OCI-LY7 (cell line): Measurements from ENCODE around the gene MAP3K3.

Source experiments
- CTCF ChIP-seq: fragments of 200-600 bp; sonication (generic); conservative IDR thresholded peaks from 2 replicates; pipeline ENCODE4 v1.5.1; 2014; ENCODE audit warnings: mild to moderate bottlenecking, antibody characterized with exemption, low read length, moderate library complexity, mixed read lengths
- EZH2phosphoT487 ChIP-seq: fragments of 200-600 bp; sonication (generic); IDR thresholded peaks from 2 replicates; pipeline ENCODE4 v1.6.1; 2018; ENCODE audit warnings: low read depth, borderline replicate concordance, mild to moderate bottlenecking, mixed run types, antibody characterized with exemption, low read length, moderate library complexity, mixed read lengths

GRCh38 chr17:63595132-63595531 lies 27.1 kb upstream of the MAP3K3 start:
- no peak for TF ChIP-seq CTCF
- TF ChIP-seq EZH2phosphoT487 = no peak
